HepG2 (cell line): Measurements from ENCODE around the gene SULT2B1. TPM values are rescaled to one million over a fixed set of nuclear protein-coding genes. Genes with fewer than 3 reads are reported as not detected.

ENCODE experiments used
- BCL6 ChIP-seq: IDR thresholded peaks from 2 replicates; pipeline ENCODE4 v1.6.1; 2016; ENCODE audit warnings: missing genetic modification reagents, missing compliant biosample characterization
- DMAP1 ChIP-seq: IDR thresholded peaks from 2 replicates; pipeline ENCODE4 v1.6.1; 2016
- E2F5 ChIP-seq: sonication (generic); formaldehyde crosslinking; conservative IDR thresholded peaks from 2 replicates; pipeline ENCODE4 v1.4.0; 2020; ENCODE audit warnings: missing genetic modification reagents
- EHMT2 ChIP-seq: fragments of 200-600 bp; sonication (generic); IDR thresholded peaks from 2 replicates; pipeline ENCODE4 v1.7.0; 2017; ENCODE audit warnings: antibody characterized with exemption, low read depth, low read length, borderline replicate concordance
- GATA4 ChIP-seq: sonication (generic); IDR thresholded peaks from 2 replicates; pipeline ENCODE4 v1.6.1; 2016; ENCODE audit warnings: antibody characterized with exemption, low read depth, borderline replicate concordance
- ISX ChIP-seq: sonication (generic); formaldehyde crosslinking; conservative IDR thresholded peaks from 2 replicates; pipeline ENCODE4 v1.5.0; 2020; ENCODE audit warnings: missing genetic modification reagents
- NCOA5 ChIP-seq: sonication (generic); formaldehyde crosslinking; IDR thresholded peaks from 2 replicates; pipeline ENCODE4 v1.4.0; 2020; ENCODE audit warnings: missing genetic modification reagents
- NFE2L1 ChIP-seq: sonication (generic); formaldehyde crosslinking; IDR thresholded peaks from 2 replicates; pipeline ENCODE4 v1.4.0; 2020; ENCODE audit warnings: missing genetic modification reagents, mild to moderate bottlenecking, borderline replicate concordance
- NR2F1 ChIP-seq, 2 experiments: fragments of 450-650 bp in 1 of 2; formaldehyde crosslinking in 1 of 2; IDR thresholded peaks; 2 replicates each; pipeline versions ENCODE4 v1.5.0 to v1.6.1; 2016 to 2020; ENCODE audit warnings: mild to moderate bottlenecking in 1 of 2, missing compliant biosample characterization in 1 of 2, missing genetic modification reagents in 1 of 2, moderate library complexity in 1 of 2
- PCBP1 ChIP-seq: fragments of 200-400 bp; formaldehyde crosslinking; IDR thresholded peaks from 2 replicates; pipeline ENCODE4 v1.6.1; 2017; ENCODE audit warnings: mild to moderate bottlenecking, low read depth, low read length, borderline replicate concordance
- PCBP2 ChIP-seq: fragments of 200-400 bp; formaldehyde crosslinking; optimal IDR thresholded peaks from 2 replicates; pipeline ENCODE3; 2018; ENCODE audit warnings: low read length, low read depth; ENCODE audit not compliant: poor library complexity, severe bottlenecking
- RBFOX2 ChIP-seq: fragments of 200-400 bp; formaldehyde crosslinking; IDR thresholded peaks from 2 replicates; pipeline ENCODE4 v1.6.1; 2017; ENCODE audit warnings: low read depth, mild to moderate bottlenecking, low read length
- RNF2 ChIP-seq: fragments of 450-650 bp; conservative IDR thresholded peaks from 2 replicates; pipeline ENCODE4 v1.6.1; 2016; ENCODE audit warnings: low read depth
- SRSF4 ChIP-seq: fragments of 200-400 bp; formaldehyde crosslinking; IDR thresholded peaks from one replicate; pipeline ENCODE4 v1.6.1; 2018; ENCODE audit warnings: mild to moderate bottlenecking, low read depth, low read length, moderate library complexity; ENCODE audit not compliant: poor library complexity, severe bottlenecking
- TAF15 ChIP-seq: fragments of 200-400 bp; formaldehyde crosslinking; IDR thresholded peaks from one replicate; pipeline ENCODE4 v1.6.1; 2018; ENCODE audit warnings: mild to moderate bottlenecking, low read depth, low read length; ENCODE audit not compliant: poor library complexity, severe bottlenecking
- THAP11 ChIP-seq: IDR thresholded peaks from 2 replicates; pipeline ENCODE4 v1.6.1; 2016; ENCODE audit warnings: missing biosample characterization, missing genetic modification reagents
- ZNF121 ChIP-seq: sonication (generic); formaldehyde crosslinking; IDR thresholded peaks from 2 replicates; pipeline ENCODE4 v1.5.0; 2020; ENCODE audit warnings: mild to moderate bottlenecking, missing genetic modification reagents
- ZNF224 ChIP-seq: sonication (generic); formaldehyde crosslinking; IDR thresholded peaks from 2 replicates; pipeline ENCODE4 v1.5.0; 2020; ENCODE audit warnings: mild to moderate bottlenecking, missing genetic modification reagents
- ZNF512 ChIP-seq: sonication (generic); formaldehyde crosslinking; IDR thresholded peaks from 2 replicates; pipeline ENCODE4 v1.4.0; 2020; ENCODE audit warnings: mild to moderate bottlenecking, missing genetic modification reagents
- ZNF660 ChIP-seq: sonication (generic); formaldehyde crosslinking; IDR thresholded peaks from 2 replicates; pipeline ENCODE4 v1.5.1; 2020; ENCODE audit warnings: mild to moderate bottlenecking, low read depth, missing genetic modification reagents, borderline replicate concordance
- ZNF720 ChIP-seq: sonication (generic); formaldehyde crosslinking; IDR thresholded peaks from 2 replicates; pipeline ENCODE4 v1.4.0; 2020; ENCODE audit warnings: missing genetic modification reagents
- polyA plus RNA-seq, 8 experiments: library from polyadenylated mRNA; depleted of rRNA in 3 of 8; stranded (reverse) in 7 of 8; unstranded in 1 of 8; fragments of >200 nt; fragmentation: Illumina TruSeq in 4 of 8; extraction: Trizol in 4 of 8; gene quantifications; 2 replicates each; pipeline versions ENCODE4 v1.2.1 to v1.2.3, GENCODE V29; 2011 to 2016; ENCODE audit warnings: low read depth in 4 of 8, missing spikeins in 1 of 8, mixed read lengths in 1 of 8; ENCODE audit not compliant: insufficient read depth in 1 of 8
- total RNA-seq, 5 experiments: library from RNA; depleted of rRNA; stranded (reverse); fragments of >200 nt; fragmentation: Illumina TruSeq; extraction: Trizol; gene quantifications; 2 replicates each; pipeline ENCODE4 v1.2.3, GENCODE V29; 2016; ENCODE audit warnings: low read depth in 1 of 5
- TF ChIP-seq, protein P1 (sequence below): sonication (generic); formaldehyde crosslinking; IDR thresholded peaks from 2 replicates; pipeline ENCODE4 v1.9.0; 2021; ENCODE audit warnings: missing genetic modification reagents, borderline replicate concordance
- TF ChIP-seq, protein P2 (sequence below): sonication (generic); formaldehyde crosslinking; IDR thresholded peaks from 2 replicates; pipeline ENCODE4 v1.5.0; 2020; ENCODE audit warnings: missing genetic modification reagents

SULT2B1 gene
- total and polyA plus RNA-seq, 2 of the 13 experiments (the other 11 are each of a cell fraction or from before 2014, with no cell fraction given) = 0.13 TPM; not detected in 1

DNA sequence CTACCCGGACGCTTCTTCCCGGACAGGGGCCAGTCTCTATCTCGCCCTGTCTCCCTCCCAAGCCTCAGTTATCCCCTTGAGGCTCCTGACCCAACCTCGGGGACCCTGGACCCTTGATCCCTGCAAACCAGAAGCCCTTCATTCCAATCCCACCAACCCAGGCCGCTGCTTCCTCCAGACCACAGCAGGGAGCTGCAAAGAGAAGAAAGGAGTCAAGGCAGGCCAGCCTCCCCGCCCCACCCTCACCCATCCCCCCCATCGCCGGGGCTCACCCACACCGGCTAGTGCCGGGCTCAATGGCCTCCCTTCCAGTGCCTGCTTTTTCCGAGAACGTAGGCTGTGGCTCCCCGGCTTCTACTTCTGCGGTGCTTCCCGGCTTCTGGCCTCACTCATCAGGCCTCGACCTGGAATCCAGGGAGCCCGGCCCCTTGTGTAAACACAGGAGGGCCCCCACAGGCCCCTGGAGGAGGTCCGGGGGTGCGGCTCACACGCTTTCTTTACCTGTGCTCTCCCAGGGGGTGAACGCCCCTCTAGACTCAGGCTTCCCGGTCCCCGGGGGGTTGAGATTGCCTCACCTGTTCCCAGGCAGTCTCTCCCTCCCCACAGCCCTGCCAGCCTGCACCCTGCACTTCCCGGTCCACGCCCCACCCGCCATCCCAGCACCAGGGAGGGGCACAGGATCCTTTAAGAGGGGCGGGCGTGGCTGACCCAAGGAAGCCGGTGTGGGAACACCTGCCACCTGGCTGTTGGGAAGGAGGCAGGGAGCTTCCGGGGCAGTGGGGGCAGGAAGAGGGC, 62.7 kb downstream of the SULT2B1 start, which contains the start of gene FAM83E (continued):
- TF ChIP-seq SRSF4 (no peak), EHMT2 (no peak), TAF15 (peak; percentile 18), RNF2 (no peak), PCBP1 (peak; percentile 29; the same call in 1 of the 2 replicates), BCL6 (no peak), DMAP1 (CRISPR knock-in tag) (no peak), NCOA5 (no peak), ZNF720 (CRISPR knock-in tag) (no peak), E2F5 (CRISPR knock-in tag) (no peak), RBFOX2 (peak; percentile 84), NR2F1 (CRISPR knock-in tag; IDR thresholded peaks at IDR 0.05) (peak in 1 of 2 experiments; percentile 25; a peak in 1 of 4 replicates), PCBP2 (no peak), NFE2L1 (no peak), THAP11 (CRISPR knock-in tag) (no peak), GATA4 (no peak), ZNF512 (CRISPR knock-in tag) (no peak), ZNF660 (CRISPR knock-in tag) (no peak), ZNF224 (CRISPR knock-in tag) (no peak), ISX (CRISPR knock-in tag) (no peak), ZNF121 (CRISPR knock-in tag) (no peak)
- TF ChIP-seq, protein P1, sequence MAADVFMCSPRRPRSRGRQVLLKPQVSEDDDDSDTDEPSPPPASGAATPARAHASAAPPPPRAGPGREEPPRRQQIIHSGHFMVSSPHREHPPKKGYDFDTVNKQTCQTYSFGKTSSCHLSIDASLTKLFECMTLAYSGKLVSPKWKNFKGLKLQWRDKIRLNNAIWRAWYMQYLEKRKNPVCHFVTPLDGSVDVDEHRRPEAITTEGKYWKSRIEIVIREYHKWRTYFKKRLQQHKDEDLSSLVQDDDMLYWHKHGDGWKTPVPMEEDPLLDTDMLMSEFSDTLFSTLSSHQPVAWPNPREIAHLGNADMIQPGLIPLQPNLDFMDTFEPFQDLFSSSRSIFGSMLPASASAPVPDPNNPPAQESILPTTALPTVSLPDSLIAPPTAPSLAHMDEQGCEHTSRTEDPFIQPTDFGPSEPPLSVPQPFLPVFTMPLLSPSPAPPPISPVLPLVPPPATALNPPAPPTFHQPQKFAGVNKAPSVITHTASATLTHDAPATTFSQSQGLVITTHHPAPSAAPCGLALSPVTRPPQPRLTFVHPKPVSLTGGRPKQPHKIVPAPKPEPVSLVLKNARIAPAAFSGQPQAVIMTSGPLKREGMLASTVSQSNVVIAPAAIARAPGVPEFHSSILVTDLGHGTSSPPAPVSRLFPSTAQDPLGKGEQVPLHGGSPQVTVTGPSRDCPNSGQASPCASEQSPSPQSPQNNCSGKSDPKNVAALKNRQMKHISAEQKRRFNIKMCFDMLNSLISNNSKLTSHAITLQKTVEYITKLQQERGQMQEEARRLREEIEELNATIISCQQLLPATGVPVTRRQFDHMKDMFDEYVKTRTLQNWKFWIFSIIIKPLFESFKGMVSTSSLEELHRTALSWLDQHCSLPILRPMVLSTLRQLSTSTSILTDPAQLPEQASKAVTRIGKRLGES (CRISPR knock-in tag) = no peak
- TF ChIP-seq, protein P2, sequence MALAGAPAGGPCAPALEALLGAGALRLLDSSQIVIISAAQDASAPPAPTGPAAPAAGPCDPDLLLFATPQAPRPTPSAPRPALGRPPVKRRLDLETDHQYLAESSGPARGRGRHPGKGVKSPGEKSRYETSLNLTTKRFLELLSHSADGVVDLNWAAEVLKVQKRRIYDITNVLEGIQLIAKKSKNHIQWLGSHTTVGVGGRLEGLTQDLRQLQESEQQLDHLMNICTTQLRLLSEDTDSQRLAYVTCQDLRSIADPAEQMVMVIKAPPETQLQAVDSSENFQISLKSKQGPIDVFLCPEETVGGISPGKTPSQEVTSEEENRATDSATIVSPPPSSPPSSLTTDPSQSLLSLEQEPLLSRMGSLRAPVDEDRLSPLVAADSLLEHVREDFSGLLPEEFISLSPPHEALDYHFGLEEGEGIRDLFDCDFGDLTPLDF (CRISPR knock-in tag) = no peak
